ENCODE results near the gene ZNF217. TPM values are rescaled to one million over a fixed set of nuclear protein-coding genes. Genes with fewer than 3 reads are reported as not detected.
A peak's percentile ranks its signal among the peaks of the same experiment; 100 is the strongest.
"Not testable (repeated sequence)": the region's sequence is repeated elsewhere in the genome, so short reads cannot be mapped to it uniquely, and the experiment has no call there.

ZNF217 gene
- total RNA-seq, 2 donors from 2014 or later = 18.4 to 22.7 TPM

DNA sequence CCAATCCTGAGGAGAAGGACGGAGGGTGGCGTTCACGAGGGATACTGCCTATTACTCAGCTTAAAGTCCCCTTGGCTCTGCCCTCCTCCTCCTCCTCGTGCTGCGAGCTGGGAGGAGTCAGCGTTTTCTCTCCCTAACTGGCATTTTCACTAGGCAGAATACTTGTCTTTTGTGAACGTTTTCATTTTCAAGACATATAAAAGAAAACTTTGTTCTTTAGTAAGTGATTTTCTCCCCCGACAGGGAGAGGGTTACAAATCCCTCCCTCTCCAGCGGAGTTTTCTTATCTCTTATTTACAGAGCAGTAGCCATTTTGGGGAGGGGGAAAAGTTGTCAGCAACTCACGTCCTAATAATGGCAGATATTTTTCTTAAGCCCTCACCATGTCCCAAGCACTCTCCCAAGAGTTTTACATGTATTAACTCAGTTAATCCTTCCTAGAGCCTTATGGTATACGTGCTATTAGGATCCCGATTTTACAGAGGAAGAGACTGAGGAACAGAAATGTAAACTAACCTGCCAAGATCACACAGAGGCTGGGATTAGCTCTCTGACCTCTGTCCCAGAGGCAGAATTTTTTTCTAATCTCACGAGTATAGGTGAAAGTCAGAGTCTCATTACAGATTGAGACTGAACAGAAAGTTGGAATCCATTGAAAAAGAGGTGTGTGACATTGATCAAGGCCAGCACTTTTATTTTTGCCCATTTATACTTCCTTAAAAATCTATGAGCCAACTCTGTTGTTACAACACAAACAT is 30.0 kb upstream of the ZNF217 start:
- DNase-seq (ENCODE audit: low spot score) = peak; percentile 87
- intact Hi-C loops (cut with DNase I) = no loop called here

DNA sequence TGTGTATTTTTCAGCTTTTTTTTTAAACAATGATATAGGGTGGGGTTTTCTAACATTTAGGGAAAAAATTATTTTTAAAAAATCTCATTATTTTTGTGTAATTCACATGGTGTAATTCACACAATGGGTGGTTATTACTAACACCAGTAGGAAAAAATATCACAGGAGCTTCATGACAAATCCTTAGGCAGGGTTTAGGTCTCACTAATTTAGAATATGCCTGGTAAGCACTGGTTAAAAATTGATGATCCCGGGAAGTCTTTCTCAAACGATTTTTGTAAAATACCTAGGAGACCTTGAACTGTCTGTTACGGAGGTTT is 29.5 kb upstream of the ZNF217 start:
- intact Hi-C loops (cut with DNase I) = no loop called here

DNA sequence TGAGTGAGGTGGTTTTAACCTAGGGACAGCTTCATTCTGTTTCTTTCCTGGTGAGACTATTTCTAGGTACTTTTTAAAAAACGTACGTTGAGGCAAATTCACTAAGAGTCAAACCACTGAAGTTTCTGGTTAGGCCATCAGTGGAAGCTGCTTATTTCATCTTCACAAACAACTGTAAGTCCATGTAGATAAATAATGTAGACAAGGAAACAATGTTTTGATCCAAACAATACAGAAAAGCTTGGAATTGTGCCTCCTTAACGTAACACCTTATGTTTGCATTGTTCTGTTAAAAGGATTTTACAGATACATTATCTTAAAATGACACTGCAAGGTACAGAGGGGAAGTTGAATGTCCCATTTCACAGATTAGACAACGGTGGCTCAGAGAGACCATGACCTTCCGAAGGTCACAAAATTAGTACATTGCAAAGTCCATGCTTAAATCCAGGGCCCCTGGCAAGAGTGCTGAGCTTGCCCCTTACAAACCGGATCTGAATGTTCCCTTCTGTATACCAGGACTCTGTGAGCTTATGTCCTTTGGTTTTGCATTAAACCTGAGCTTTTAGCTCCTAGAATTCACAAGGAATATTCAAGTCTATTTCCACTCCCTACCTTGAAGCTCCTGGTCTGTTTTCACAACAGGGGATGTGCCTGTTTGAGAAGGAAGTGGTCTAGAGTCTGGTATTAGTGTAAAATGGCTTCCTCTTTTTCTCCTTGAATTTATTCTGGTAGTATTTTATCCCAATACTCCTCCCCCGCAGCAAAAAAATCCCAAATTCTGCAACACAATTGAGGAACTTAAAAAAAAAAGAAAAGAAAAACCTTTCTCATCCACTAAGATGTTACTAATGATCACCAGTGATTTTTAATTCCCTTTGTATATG is 28.9 kb upstream of the ZNF217 start:
- intact Hi-C loops (cut with DNase I) = no loop called here
- peak; percentile 49 for DNase-seq (ENCODE audit: low spot score)

More for the DNA sequence above, 29.5 kb upstream of the ZNF217 start:
- DNase-seq (ENCODE audit: low spot score) = no peak

DNA sequence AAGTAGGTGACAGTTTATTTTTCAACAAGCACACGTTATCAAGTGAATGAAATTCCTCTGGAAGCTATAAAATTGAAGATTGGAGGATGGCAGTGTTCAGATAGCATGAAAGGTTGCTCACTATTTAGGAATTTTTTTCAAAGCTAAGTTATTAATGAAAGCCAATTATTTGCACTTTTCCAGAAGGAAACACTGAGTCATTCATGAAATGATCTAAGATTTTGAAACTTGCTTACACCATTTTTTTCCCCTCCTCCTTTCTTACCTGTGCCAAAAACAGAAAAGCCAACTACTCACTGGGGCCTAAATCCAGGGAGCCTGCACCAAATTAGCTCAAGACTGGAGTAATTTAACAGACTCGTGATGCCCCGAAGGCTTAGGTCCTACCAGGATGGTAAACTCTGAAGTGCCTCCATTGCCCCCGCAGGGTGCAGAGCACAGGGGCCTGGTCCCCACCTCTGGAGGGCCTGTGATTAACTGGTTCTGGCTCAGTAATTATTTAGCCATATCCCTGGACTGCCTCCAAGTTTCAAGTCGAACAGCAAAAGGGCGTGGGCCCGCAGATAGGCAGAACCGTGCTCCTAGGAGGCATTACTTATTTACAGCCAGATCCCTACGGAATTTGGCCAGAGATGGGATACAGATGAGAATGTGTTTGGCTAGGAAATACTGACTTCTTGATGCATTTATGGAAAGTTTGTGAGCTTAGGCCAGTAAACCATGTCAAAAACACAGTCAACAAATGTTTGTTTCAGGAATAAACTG is 28.0 kb upstream of the ZNF217 start:
- DNase-seq (ENCODE audit: low spot score) = peak; percentile 77
- intact Hi-C loops (cut with DNase I) = no loop called here

DNA sequence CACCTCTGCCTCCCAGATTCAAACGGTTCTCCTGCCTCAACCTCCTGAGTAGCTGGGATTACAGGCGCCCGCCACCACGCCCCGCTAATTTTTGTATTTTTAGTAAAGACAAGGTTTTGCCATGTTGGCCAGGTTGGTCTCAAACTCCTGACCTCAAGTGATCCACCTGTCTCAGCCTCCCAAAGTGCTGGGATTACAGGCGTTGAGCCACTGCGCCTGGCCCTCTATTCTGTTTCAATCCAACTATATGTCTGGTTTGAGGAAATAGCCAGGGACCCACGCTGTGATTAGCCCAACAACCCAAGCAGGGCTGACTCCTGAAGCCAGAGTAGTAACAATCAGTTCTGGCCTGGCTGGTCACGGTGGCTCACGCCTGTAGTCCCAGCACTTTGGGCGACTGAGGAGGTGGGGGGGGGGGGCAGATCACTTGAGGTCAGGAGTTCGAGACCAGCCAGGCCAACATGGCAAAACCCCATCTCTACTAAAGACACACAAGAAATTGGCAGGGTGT is 24.9 kb upstream of the ZNF217 start:
- intact Hi-C loops (cut with DNase I) = not testable (repeated sequence)
- peak; percentile 17 for DNase-seq (ENCODE audit: low spot score)

DNA sequence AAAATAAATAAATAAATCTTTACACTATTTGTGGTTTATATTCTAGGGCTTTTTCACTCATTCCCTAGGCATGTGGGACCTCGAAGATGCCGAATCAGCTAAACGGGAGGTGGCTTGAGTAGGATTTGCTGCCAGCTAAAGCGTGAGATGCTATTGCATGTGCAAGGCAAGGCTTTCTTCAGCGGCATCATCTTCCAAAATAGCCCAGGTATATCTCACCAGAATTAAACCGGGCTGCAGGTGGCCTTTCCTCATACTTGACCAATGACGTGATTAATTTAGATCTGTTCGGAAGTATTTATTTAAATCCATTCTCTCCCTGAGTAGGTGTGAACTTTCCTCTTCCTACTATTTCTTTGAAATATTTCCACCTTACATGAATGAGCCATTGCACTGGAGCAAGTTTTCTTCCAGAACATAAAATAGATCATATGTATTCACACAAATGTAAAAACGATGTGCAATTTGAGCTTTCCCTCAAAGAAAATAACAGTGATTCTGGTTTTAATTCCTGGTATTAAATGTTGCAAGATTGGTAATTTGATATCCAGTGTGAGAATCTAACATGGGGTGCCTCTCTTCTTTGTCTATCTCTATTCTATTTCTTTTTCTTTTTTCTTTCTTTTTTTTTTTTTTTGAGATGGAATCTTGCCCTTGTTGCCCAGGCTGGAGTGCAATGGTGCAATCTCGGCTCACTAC is 24.3 kb upstream of the ZNF217 start:
- intact Hi-C loops (cut with DNase I) = no loop called here
- DNase-seq (ENCODE audit: low spot score) = no peak

DNA sequence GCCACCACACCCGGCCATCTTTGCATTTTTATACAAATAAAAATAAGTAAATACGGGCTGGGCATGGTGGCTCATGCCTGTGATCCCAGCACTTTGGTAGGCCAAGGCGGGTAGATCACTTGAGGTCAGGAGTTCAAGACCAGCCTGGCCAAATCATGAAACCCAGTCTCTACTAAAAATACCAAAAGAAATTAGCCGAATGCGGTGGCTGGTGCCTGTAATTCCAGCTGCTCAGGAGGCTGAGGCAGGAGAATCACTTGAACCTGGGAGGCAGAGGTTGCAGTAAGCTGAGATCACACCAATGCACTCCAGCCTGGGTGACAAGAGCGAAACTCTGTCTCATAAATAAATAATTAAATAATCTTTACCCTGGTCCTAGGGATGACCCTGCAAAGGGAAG is 22.9 kb upstream of the ZNF217 start:
- intact Hi-C loops (cut with DNase I) = not testable (repeated sequence)
- DNase-seq (ENCODE audit: low spot score) = peak; percentile 9

DNA sequence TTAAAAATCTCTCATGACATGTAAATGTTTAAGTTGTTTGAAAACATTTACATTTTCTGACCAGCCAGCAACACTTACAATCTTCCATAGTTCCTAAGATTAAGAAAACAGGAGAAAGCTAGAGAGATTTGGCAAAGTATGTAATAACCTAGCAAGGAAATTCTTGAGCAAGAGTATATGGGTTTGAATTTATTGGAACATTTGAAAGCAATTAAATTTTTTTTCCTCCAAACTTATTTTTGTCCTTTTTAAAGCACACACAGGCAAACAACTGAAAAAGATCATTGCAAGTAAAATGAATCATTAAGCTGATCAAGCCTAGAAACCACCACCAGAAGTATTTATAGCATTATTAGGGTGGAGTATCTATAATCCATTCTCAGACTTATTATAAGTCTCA is 20.1 kb upstream of the ZNF217 start:
- no peak for DNase-seq (ENCODE audit: low spot score)
- intact Hi-C loops (cut with DNase I) = no loop called here

DNA sequence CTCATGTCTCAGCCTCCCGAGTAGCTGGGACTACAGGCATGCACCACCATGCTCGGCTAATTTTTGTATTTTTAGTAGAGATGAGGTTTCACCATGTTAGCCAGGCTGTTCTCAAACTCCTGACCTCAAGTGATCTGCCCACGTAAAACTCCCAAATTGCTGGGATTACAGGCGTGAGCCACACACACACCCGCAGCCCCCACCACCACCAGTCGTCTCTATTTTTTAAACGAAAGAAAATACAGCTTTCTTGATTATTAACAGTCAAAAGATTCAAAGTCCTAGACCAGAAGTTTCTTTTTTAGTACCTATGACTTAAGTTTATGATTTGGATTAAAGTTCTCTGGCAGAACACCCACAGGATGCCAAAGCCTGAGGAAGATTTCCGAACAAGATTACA is 18.6 kb upstream of the ZNF217 start:
- intact Hi-C loops (cut with DNase I) = not testable (repeated sequence)
- peak; percentile 11 for DNase-seq (ENCODE audit: low spot score)

DNA sequence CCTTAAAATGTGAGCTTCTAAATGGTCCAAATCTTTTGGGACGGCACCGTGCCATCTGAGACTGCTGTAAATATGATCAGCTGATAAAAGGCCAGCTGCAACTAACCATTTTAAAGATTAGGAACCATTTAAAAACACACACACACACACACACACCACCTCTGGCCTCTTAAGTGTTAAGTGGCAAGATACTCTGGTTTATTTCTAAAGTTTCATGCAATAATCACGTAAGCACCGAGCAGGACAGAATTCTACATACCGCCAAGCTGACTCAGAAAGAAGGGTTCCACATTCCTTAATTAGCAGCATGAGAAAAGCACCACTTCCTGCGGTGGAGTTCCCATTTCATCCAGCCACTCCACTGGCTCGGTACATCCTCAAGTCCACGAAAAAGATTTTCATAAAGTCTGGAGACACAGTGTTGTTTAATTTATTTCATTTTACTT is 17.8 kb upstream of the ZNF217 start:
- peak; percentile 34 for DNase-seq (ENCODE audit: low spot score)
- intact Hi-C loops (cut with DNase I) = no loop called here

DNA sequence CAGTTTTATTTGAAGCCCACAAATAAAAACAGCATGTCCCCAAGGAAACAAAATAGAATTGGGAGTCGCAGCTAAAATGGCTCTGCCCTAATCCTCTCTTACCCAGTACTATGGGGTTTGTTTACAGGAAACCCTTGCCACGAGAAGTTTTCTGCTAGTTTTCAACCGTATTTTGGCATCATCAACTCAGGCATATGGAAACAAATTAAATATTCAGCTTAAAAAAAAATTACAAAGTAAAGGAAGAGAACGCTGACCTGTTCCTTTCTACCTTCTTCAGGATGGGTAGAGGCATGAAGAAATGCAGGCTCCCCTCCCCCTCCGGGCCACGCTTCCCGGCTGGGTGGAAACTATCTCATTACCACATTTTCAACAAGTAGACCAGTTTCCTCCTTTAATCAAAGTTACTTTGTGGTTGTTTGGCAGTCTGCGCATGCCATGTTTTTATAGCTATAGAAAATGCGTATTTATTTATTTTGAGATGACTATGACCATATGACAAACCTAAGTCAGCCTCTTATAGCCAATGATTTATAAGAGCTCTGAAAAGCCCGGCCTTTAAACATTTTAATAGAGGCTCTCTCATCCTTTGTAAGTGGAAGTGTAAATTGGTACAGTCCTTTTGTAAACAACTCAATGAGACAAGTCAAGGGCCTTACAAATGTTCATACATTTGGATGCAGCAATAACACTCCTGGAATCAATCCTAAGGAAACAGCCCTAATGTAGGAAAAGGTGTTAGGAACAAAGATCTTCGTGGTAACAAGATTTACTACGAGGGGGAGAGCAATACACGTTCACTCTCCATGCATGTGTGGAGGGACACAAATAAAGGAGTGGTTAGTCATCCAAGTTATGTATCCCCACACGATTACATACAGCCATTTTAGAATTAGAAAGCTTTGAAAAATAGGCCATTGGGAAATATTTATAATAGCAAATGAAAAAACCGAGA is 16.1 kb upstream of the ZNF217 start:
- intact Hi-C loops (cut with DNase I) = no loop called here
- DNase-seq (ENCODE audit: low spot score) = no peak

DNA sequence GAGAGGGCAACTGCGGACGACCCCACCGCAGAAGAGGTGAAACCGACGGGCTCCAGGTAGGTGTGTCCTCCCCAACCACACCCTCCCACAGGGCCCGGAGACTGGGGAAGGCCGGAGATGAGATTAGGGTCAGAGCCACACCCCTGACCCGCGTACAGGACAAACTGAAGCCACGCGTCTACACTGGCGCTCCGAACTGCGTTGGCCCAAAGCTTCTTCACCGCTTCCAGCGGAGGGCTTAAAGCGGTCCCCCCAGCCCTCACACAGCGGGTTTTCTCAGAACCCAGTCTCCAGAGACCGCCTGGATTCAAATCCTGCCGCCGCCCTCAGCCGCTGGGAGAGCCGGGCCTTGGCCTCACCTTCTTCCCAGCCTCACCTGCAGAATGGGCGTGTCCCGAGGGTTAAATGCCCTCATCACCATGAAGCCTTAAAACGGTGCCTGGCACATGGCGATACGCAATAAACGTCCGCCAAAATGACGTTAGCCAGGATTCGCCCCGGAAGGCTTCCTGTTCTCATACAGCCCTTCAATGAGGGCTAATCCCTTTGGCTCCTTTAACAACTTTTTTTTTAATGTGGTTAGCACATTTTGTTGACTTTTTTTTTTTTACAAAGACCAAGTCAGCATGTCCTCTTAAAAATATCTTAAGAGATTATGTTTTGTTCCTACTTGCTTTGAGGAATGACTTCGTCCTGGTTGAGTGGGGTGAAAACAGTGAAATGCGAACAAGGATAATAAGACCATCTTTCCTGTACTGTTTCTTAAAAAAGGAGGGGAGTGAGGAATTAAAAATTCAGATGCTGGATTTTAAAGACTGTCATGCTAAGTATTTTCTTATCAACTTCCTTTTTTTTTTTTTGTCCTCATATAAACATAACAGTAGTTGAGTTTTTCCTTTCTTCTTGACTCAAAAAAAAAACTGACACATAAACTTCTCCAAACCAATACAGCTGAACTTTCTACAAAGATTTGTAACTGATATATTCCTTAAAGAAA is 15.1 kb upstream of the ZNF217 start:
- DNase-seq (ENCODE audit: low spot score) = no peak
- intact Hi-C loops (cut with DNase I) = no loop called here

DNA sequence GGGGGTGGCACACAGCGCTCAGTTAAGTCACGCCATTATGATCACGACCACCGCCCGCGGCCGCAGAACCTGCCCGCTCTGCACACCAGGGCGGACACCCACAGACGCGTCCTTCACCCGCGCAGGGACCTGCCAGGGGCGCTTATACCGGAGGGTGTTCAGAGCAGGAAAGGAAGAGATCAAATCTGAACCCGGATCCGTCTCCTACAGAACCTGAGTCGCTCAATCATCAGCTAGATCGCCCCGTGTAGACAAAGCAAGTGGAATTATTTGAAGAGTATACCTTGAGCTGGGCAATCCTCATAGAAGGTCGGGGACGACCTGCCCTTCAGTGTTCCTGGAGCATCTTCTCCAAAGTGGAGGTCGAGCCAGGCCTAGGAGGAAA is 14.4 kb upstream of the ZNF217 start:
- intact Hi-C loops (cut with DNase I) = no loop called here
- DNase-seq (ENCODE audit: low spot score) = no peak

DNA sequence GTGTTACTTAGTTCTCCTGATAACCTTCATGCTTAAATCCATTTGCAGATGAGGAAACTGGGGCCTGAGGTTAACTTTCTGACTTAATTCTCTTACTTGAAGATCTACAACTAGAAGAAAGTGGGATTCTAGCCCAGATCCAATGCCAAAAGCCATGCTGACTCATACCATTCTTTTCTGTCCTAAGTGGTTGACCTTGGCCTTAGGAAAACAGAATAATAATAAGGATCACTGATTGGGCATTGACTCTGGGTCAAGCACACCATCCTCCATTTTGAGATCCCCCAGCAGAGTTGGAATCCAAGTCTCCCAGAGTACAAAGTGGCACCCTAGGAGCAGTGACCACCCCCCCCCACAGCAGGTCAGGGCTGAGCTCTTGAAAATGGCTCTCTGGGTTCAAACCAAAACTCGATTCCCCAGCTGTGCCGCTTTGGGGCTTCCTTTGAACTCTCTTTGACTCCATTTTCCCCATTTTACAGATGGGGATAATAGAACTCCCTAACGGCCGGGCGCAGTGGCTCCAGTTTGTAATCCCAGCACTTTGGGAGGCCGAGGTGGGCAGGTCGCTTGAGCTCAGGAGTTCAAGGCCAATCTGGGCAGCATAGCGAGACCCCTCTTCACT is 12.8 kb upstream of the ZNF217 start:
- DNase-seq (ENCODE audit: low spot score) = no peak
- intact Hi-C loops (cut with DNase I) = no loop called here

DNA sequence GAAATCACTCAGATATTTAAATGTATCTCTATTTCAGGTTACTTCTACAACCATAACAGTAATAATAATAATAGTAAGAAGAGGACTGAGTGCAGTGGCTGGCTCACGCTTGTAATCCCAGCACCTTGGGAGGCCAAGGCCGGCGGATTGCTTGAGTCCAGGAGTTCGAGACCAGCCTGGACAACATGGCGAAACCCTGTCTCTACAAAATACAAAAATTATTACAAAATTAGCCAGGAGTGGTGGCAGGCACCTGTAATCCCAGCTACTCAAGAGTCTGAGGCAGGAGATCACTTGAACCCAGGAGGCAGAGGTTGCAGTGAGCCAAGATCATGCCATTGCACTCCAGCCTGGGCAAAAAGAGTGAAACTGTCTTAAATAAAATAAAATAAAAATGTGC is 11.8 kb upstream of the ZNF217 start:
- DNase-seq (ENCODE audit: low spot score); intact Hi-C loops (cut with DNase I): not testable (repeated sequence)

DNA sequence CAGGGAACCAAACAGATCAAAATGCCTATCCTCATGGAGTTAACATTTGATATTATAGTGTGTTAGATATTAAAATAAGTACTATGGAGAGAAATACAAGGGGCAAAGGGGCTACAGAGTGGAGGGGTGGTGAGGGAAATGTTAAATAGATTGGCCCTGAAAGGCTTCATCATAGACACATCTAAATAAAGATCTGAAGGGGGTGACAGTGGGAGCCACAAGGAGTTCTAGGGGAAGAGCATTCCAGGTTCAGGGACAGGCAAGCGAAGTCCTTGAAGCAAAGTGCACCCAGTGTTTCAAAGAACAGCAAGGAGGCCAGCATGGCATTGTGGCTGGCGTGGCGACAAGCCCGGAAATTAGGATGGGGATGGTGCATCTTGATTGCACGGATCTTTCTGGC is 11.2 kb upstream of the ZNF217 start:
- intact Hi-C loops (cut with DNase I); DNase-seq (ENCODE audit: low spot score): not testable (repeated sequence)
